PC-9 (cell line): ENCODE data around the gene PTGER3.

Experiments
- EZH2 ChIP-seq: fragments of 200-600 bp; sonication (generic); IDR thresholded peaks from 2 replicates; pipeline ENCODE4 v1.8.0; 2017; ENCODE audit warnings: antibody characterized with exemption, low read depth
- TF ChIP-seq, protein P1 (sequence below): fragments of 200-600 bp; sonication (generic); conservative IDR thresholded peaks from 2 replicates; pipeline ENCODE4 v1.6.1; 2017; ENCODE audit warnings: mixed run types, antibody characterized with exemption, mild to moderate bottlenecking, moderate library complexity

DNA sequence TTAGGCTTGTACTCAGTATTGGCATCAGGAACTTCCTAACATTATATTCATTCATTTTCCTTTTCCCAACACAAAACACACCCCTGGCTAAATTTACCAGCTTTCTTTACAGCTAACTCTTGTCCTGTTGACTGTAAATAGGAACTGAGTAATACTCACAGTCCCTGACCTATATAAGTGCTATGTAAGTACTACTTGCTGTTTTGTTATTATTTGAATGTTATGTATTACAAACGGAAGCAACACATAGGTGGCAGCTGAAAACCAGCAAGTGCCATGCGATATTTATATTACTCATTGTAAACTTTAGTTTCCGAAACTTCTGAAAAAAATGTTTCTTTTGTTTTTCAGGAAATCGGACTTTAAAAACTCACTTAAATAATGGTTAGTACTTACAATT is 21.5 kb downstream of the PTGER3 start:
- TF ChIP-seq, protein P1, sequence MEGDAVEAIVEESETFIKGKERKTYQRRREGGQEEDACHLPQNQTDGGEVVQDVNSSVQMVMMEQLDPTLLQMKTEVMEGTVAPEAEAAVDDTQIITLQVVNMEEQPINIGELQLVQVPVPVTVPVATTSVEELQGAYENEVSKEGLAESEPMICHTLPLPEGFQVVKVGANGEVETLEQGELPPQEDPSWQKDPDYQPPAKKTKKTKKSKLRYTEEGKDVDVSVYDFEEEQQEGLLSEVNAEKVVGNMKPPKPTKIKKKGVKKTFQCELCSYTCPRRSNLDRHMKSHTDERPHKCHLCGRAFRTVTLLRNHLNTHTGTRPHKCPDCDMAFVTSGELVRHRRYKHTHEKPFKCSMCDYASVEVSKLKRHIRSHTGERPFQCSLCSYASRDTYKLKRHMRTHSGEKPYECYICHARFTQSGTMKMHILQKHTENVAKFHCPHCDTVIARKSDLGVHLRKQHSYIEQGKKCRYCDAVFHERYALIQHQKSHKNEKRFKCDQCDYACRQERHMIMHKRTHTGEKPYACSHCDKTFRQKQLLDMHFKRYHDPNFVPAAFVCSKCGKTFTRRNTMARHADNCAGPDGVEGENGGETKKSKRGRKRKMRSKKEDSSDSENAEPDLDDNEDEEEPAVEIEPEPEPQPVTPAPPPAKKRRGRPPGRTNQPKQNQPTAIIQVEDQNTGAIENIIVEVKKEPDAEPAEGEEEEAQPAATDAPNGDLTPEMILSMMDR: no peak
- no peak for TF ChIP-seq EZH2
